Hematopoietic multipotent progenitor cell treated with erythropoietin and hydrocortisone succinate and interleukin-3 and kit ligand, for 15 days (in vitro differentiated cells): Measurements from ENCODE around the gene ZNF282.
A peak's percentile ranks its signal among the peaks of the same experiment; 100 is the strongest.

ENCODE experiments used
- DNase-seq: peaks from one replicate; pipeline ENCODE4 v3.0.0-alpha.2; 2015; ENCODE audit warnings: low spot score

The ZNF282 gene

DNA sequence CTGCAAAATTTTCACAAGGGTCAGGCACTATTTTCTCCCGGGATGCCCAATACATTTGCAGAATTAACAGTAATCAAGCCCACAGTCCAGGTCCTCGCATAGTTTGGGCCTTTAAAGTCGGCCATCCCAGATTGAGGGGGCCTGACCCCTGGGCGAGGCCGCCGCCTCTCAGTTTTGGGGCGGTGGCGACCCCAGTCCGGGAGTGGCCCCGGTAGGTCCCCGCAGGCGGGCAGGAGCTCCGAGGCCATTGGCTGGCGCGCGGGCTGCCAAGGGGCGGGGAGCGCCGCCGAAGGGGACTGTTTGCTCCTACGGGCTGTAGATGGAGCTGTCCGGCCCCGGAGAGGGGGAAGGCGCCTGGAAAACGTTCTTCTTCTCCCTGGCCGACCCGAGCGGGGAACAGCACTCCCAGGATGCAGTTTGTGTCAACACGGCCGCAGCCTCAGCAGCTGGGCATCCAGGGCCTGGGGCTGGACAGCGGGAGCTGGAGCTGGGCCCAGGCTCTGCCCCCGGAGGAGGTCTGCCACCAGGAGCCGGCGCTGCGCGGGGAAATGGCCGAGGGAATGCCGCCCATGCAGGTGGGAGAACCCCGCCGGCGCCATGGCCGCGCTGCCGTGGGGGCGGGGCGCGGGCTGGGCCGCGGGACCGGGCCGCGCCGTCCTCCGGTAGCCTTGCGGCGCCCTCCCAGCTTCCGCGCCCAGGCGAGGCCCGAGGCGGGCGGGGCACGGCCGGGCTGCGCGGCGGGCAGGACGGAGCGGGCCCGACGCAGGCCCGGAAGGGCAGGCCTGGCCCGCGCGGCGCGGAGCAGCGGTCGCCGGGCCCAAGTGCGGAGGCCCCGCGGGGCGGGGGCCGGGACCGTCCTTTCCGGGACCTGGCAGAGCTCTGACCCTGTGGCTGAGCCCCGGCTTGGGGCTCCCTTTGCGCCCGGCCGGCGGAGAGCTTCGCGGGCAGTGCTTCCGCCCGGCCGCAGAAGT lies at the start of gene ZNF282:
TSS of gene ZNF282 (plus strand) at position 367 of the 971 bp plus-strand sequence. CDS start at position 411, 44 bp downstream.
- DNase-seq: peak; percentile 64

- DNase-seq: peak; percentile 84
Measured at GRCh38 chr7:149147072-149147751, 48.1 kb upstream of the ZNF282 start, which contains the start of gene ZNF398. TSS of gene ZNF398 (plus strand) at chr7:149147453. CDS start at chr7:149147743, 290 bp downstream.

DNA sequence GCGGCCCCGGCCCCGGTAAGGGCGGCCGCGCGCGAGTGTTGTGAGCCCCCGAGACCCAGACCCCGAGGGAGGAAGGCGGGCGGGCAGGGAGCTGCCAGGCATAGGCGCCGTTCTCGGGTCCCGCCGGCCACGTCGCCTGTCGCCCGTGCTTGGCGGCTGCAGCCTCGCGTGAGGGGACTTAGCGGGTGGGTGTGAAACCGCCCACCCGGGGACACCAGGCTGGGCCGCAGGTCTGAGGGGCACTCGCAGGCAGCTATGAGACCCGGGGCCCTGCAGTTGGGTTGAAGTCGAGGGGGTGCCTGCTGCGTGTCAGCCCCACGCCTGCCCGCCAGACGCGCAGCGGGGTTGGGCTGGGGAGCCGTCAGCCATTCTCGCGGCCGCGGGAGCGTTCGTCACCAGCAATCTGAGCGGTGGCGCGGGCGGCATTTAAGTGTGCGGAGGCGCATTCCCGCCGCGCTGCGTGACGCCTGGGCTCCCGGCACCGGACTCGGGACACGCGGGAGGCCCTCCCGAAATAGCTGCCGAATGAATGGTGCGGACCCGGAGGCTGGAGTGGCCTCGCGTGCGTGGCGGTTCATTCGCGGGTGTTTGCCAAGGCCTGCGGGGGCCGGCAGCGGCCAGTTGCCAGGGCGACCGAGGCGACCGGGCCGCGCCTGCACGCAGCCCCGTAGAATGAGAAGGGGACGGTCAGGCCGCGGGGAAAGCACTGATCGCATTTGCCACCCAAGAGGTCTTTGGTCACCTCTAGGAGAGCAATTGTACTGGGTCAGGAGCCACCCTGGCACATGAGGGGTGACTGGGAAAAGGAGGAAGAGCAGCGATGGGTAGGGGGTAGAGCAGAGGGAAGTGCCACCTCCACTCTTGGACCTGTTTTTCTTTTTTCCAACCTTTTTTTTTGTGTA lies 47.3 kb upstream of the ZNF282 start:
- DNase-seq: peak; percentile 56

- no peak for DNase-seq
Measured at GRCh38 chr7:149150981-149151380, 44.4 kb upstream of the ZNF282 start.

DNA sequence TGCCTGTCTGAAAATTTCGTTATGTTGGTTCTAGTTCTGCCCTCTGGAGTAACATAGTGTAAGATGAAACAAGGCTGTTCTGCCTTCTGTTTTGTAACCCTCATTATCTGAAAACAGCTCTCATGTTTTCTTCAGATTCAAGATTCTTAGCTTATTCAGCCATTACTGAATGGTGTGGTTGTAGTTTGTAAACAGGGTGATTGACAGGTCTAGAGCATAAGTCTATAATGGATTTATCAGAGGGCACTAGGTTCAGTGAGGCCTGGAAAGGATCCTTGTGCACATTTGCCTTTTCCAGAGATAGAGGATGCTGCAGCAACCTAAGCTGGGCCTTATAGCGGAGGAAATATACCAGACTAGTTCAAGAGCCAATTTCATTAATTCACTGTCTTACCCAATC lies 42.0 kb upstream of the ZNF282 start:
- no peak for DNase-seq

- no peak for DNase-seq
Measured at GRCh38 chr7:149154056-149154455, 41.3 kb upstream of the ZNF282 start.

DNA sequence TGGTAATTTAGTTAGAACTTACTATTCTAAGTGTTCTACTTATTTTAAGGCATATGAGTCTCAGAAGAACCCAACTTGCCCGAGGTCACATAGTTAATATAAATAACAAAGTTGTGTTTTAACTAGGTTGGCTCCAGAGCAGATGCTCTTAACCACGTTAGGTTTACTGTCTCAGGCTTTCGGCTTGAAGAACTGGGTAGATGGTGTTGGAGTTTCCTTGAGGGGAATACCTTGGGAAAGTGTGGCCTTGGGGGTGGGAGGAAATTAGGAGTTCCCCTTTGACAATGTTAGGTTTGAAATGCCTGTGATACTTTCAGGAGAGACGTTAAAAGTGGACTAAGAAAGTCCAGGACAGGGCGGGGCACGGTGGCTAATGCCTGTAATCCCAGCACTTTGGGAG lies 38.4 kb upstream of the ZNF282 start:
- no peak for DNase-seq

DNA sequence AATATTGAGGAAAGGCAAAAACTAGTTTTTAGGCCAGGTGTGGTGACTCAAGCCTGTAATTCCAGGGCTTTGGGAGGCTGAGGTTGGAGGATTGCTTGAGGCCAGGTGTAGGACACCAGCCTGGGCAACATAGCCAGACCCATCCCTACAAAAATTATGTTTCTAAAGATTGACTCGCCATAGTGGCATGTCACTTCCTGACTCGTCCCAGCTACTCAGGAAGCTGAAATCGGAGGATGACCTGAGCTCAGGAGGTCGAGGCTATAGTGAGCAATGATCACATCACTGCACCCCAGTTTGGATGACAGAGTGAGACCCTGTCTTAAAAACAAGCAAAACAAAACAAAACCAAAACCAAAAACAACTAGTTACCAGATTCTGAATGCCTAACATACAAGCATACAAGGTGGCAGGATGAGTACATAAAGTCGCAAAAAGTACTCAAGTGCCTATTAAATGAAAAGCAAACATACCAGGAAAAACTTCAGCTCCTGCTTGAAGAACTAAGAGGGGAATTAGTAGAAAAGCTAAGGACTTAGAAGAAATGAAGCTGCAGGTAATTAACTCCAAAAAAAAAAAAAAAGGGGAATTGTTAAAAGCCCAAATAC lies 34.0 kb upstream of the ZNF282 start:
- no peak for DNase-seq

DNA sequence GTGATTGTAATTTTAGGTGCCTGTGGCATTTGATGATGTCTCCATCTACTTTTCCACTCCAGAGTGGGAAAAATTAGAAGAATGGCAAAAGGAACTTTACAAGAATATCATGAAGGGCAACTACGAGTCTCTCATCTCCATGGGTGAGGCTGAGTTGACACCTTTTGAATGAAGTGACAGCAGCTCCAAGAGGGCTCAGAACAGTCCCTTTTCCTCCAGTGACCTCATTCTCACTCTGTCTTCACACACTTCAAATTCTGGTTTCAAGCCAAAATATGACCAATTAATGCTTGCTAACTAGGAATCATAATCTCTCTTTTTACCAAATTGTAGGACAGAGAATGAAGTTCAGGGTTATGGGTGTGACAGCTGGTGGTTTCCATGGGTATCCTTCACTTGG lies 29.2 kb upstream of the ZNF282 start:
- no peak for DNase-seq

DNA sequence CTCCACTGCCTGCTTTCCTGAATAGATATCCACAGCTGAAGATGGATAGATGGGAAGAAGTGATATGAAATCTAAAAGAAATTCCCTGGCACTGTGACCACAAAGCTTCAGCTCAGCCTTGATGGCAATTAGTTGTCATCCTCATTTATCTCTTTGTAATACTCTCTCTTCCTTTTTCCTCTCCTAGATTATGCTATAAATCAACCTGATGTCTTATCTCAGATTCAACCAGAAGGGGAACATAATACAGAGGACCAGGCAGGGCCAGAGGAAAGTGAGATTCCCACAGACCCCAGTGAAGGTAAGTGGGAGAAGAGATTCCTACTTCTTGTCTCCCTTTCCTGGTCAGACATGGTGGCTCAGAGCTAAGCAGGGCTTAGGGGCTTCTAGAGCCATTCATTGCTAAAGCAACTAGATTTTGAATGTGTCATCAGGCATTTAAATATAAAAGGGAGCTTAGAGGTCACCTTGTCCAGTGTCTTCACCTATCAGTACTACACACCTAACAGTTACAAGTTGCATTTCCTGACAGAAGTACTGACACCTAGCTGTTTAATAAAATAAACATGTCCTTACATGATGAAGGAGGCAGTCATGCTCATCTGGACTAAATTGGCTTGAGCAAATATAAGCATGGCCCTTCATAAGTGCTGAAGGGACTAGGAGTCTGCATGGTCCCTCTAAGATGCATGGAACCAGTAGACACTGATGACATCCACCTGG lies 28.6 kb upstream of the ZNF282 start:
- no peak for DNase-seq

DNA sequence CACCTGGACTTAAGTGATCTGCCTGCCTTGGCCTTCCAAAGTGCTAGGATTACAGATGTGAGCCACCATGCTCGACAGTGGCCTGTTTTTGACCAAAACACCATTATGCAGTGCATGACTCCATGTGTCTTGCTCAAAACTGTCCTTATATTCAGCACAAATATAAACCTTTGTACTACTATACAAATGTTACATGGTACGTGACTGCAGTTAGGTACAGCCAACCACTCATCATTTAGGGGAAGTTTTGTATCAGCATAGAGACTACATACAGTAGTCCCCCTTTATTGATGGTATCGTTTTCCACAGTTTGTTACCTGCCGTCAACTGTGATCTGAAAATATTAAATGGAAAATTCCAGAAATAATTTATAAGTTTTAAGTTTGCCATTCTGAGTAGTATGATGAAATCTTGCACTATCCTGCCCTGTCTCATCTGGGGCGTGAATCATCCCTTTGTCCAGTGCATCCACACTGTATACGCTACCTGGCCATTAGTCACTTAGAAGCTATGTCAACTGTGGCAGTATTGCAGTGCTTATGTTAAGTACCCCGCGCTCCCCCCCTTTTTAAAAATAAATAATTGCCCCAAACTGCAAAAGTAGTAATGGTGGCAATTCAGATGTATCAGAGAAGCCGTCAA lies 23.3 kb upstream of the ZNF282 start:
- no peak for DNase-seq

GRCh38 chr7:149172534-149172920 lies 22.8 kb upstream of the ZNF282 start:
- no peak for DNase-seq

- no peak for DNase-seq
Measured at GRCh38 chr7:149175150-149175549, 20.2 kb upstream of the ZNF282 start.

DNA sequence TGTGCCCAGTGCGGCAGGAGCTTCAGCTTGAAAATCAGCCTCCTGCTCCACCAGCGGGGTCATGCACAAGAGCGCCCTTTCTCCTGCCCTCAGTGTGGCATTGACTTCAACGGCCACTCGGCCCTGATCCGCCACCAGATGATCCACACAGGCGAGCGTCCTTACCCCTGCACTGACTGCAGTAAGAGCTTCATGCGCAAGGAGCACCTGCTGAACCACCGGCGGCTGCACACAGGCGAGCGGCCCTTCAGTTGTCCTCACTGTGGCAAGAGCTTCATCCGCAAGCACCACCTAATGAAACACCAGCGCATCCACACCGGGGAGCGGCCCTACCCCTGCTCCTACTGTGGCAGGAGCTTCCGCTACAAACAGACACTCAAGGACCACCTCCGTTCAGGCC lies 16.1 kb upstream of the ZNF282 start:
- no peak for DNase-seq

- no peak for DNase-seq
Measured at GRCh38 chr7:149180722-149181449, 14.5 kb upstream of the ZNF282 start.

GRCh38 chr7:149181450-149181790 lies 13.9 kb upstream of the ZNF282 start:
- DNase-seq: no peak

GRCh38 chr7:149184274-149184673 lies 11.1 kb upstream of the ZNF282 start:
- DNase-seq: no peak

- no peak for DNase-seq
Measured at GRCh38 chr7:149188213-149188612, 7.1 kb upstream of the ZNF282 start.

- no peak for DNase-seq
Measured at GRCh38 chr7:149188637-149189259, 6.6 kb upstream of the ZNF282 start.
